ENCODE data around the gene TLK2.

Gene TLK2

DNA sequence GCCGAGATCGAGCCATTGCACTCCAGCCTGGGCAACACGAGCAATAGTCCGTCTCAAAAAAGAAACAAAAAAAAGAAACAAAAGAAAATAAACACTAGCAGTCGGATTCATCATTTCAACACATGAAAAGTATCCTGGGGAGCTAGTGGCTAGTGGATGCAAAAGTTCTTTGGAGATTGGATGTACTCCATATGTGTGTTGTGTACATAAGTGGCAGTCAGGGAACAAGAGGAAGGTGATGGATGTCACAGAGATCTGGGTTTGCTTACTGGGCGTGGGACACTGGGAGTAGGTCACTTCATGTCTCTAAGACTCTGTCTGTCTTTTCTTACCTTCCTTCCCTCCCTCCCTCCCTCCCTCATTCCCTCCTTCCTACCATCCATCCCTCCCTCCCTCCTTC lies 184.2 kb downstream of the TLK2 start:
- no peak overlapping the region for H3K4me3 ChIP-seq (replicated peaks in 1 of 2; ENCODE audit: low read depth in 2 of 2, low read length in 2 of 2)
- TF ChIP-seq, protein P1, sequence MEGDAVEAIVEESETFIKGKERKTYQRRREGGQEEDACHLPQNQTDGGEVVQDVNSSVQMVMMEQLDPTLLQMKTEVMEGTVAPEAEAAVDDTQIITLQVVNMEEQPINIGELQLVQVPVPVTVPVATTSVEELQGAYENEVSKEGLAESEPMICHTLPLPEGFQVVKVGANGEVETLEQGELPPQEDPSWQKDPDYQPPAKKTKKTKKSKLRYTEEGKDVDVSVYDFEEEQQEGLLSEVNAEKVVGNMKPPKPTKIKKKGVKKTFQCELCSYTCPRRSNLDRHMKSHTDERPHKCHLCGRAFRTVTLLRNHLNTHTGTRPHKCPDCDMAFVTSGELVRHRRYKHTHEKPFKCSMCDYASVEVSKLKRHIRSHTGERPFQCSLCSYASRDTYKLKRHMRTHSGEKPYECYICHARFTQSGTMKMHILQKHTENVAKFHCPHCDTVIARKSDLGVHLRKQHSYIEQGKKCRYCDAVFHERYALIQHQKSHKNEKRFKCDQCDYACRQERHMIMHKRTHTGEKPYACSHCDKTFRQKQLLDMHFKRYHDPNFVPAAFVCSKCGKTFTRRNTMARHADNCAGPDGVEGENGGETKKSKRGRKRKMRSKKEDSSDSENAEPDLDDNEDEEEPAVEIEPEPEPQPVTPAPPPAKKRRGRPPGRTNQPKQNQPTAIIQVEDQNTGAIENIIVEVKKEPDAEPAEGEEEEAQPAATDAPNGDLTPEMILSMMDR (IDR thresholded peaks at IDR 0.05; ENCODE audit: low read depth, low read length), result no peak

More for the DNA sequence above, 184.2 kb downstream of the TLK2 start:
- no peak for DNase-seq (ENCODE audit: low read depth in 2 of 2)
